K562 (cell line): ENCODE results near the gene TLR6. TPM values are rescaled to one million over a fixed set of nuclear protein-coding genes. Genes with fewer than 3 reads are reported as not detected.

ENCODE experiments used
- ATAC-seq: fragments of 200-7000 bp; cut with Tn5 transposase; 3 replicates; pipeline ENCODE4 v1.9.1; 2020; ENCODE audit warnings: moderate library complexity
- BruUV-seq: library from RNA; stranded (reverse); fragments of 400-500 nt; replicated peaks from 2 replicates; lab custom pipeline; 2021; lab: Mats Ljungman, UMichigan
- CTCF ChIA-PET: fragments of 300-600 bp; formaldehyde crosslinking; extraction: SDS; loops from one replicate; lab custom pipeline; 2021; ENCODE audit warnings: low intra/inter-chr PET ratio; lab: Yijun Ruan, JAX
- POLR2A ChIA-PET: fragments of 300-600, 350-650 bp; sonication (Branson Sonifier 250); formaldehyde crosslinking; extraction: SDS; loops from one replicate; lab custom pipeline; 2021; ENCODE audit warnings: antibody characterized with exemption, inconsistent platforms; lab: Yijun Ruan, JAX
- DNase-seq, 4 experiments: peaks; one replicate each; pipeline versions ENCODE4 v3.0.0 to v3.0.0-alpha.2; 2011 to 2018; ENCODE audit warnings: low spot score in 3 of 4, mixed read lengths in 3 of 4; ENCODE audit errors: extremely low read depth in 1 of 4
- FAIRE-seq: peaks from 2 replicates; lab custom pipeline; 2011; peaks lifted over from hg19 to GRCh38; lab: Jason Lieb, UNC
- H2AFZ ChIP-seq: 2 replicates; pipeline ENCODE4 v1.6.0; 2011; ENCODE audit warnings: low read depth, low read length, control low read depth, inconsistent platforms
- H3K27ac ChIP-seq: fragments of 200-600 bp; 3 replicates; pipeline ENCODE4 v1.8.0; 2011; ENCODE audit warnings: low read depth, mild to moderate bottlenecking, control low read depth, inconsistent platforms, low read length, moderate library complexity, mixed read lengths; ENCODE audit errors: extremely low read depth
- H3K27me3 ChIP-seq, 2 experiments: fragments of 300-600 bp in 1 of 2; 2 replicates in 1 of 2; 3 replicates in 1 of 2; pipeline versions ENCODE4 v1.6.0 to v1.8.0; 2011; ENCODE audit warnings: inconsistent platforms in 2 of 2, low read length in 2 of 2, mild to moderate bottlenecking in 1 of 2, mixed read lengths in 1 of 2, moderate library complexity in 1 of 2; ENCODE audit not compliant: control insufficient read depth in 2 of 2, insufficient read depth in 2 of 2
- H3K36me3 ChIP-seq: fragments of 300-600 bp; 3 replicates; pipeline ENCODE4 v1.8.0; 2011; ENCODE audit warnings: mild to moderate bottlenecking, low read length, inconsistent platforms; ENCODE audit not compliant: control insufficient read depth, insufficient read depth
- H3K4me1 ChIP-seq, 2 experiments: fragments of 200-600 bp in 1 of 2; replicated peaks in 1 of 2; 2 replicates in 1 of 2; 3 replicates in 1 of 2; pipeline versions ENCODE4 v1.5.1 to v1.8.0; 2011; ENCODE audit warnings: inconsistent platforms in 2 of 2, low read length in 2 of 2, mild to moderate bottlenecking in 1 of 2, mixed read lengths in 1 of 2, moderate library complexity in 1 of 2; ENCODE audit not compliant: control insufficient read depth in 2 of 2, insufficient read depth in 2 of 2
- H3K4me2 ChIP-seq: 2 replicates; pipeline ENCODE4 v1.6.1; 2011; ENCODE audit warnings: low read length, control low read depth, inconsistent platforms, mixed read lengths; ENCODE audit not compliant: insufficient read depth
- H3K4me3 ChIP-seq: fragments of 200-600 bp; sonication (generic), shearing (Covaris generic); 2 replicates; pipeline ENCODE4 v1.5.1; 2016; ENCODE audit warnings: control low read depth, inconsistent platforms
- H3K79me2 ChIP-seq: fragments of 200-600 bp; 3 replicates; pipeline ENCODE4 v1.8.0; 2011; ENCODE audit warnings: low read length, inconsistent platforms; ENCODE audit not compliant: control insufficient read depth, insufficient read depth
- H3K9ac ChIP-seq, 2 experiments: 2 replicates each; pipeline versions ENCODE4 v1.6.0 to v1.6.1; 2011; ENCODE audit warnings: low read depth in 2 of 2, low read length in 2 of 2, control low read depth in 1 of 2, inconsistent platforms in 1 of 2, mild to moderate bottlenecking in 1 of 2, mixed read lengths in 1 of 2; ENCODE audit not compliant: insufficient read depth in 1 of 2
- H3K9me1 ChIP-seq: one replicate; pipeline ENCODE4 v1.6.0; 2011; ENCODE audit warnings: inconsistent platforms, mild to moderate bottlenecking, low read length, moderate library complexity; ENCODE audit not compliant: control insufficient read depth, insufficient read depth
- H3K9me3 ChIP-seq: replicated peaks from 2 replicates; pipeline ENCODE4 v1.5.1; 2011; ENCODE audit warnings: low read depth, low read length, inconsistent platforms; ENCODE audit not compliant: control insufficient read depth, insufficient read depth
- H4K20me1 ChIP-seq: replicated peaks from 2 replicates; pipeline ENCODE4 v1.6.1; 2011; ENCODE audit warnings: low read length, inconsistent platforms, mixed read lengths; ENCODE audit not compliant: control insufficient read depth, insufficient read depth
- CREM ChIP-seq: IDR thresholded peaks from 2 replicates; pipeline ENCODE4 v1.6.1; 2014; ENCODE audit warnings: antibody characterized with exemption, low read depth
- FOXM1 ChIP-seq, 2 experiments: fragments of 450-650 bp in 1 of 2; sonication (generic) in 1 of 2; formaldehyde crosslinking in 1 of 2; IDR thresholded peaks; 2 replicates each; pipeline versions ENCODE4 v1.6.1 to v1.9.0; 2017 to 2022; ENCODE audit warnings: low read depth in 2 of 2, mild to moderate bottlenecking in 2 of 2, missing genetic modification reagents in 1 of 2, moderate library complexity in 1 of 2
- HNRNPL ChIP-seq: fragments of 200-400 bp; formaldehyde crosslinking; IDR thresholded peaks from 2 replicates; pipeline ENCODE4 v1.6.1; 2017; ENCODE audit warnings: low read depth, mild to moderate bottlenecking, low read length
- KAT2B ChIP-seq: IDR thresholded peaks from one replicate; pipeline ENCODE4 v1.6.1; 2012; ENCODE audit warnings: low read depth, mild to moderate bottlenecking, control low read depth, inconsistent platforms, low read length, moderate library complexity
- LEF1 ChIP-seq: fragments of 450-650 bp; IDR thresholded peaks from 2 replicates; pipeline ENCODE4 v1.6.1; 2016; ENCODE audit warnings: mild to moderate bottlenecking
- TAL1 ChIP-seq: fragments of 450-650 bp; IDR thresholded peaks from 2 replicates; pipeline ENCODE4 v1.6.1; 2016; ENCODE audit warnings: mild to moderate bottlenecking
- XRCC5 ChIP-seq: fragments of 200-400 bp; formaldehyde crosslinking; IDR thresholded peaks from 2 replicates; pipeline ENCODE4 v1.6.1; 2017; ENCODE audit warnings: low read depth, mild to moderate bottlenecking, low read length
- ZEB2 ChIP-seq: fragments of 450-650 bp; IDR thresholded peaks from 2 replicates; pipeline ENCODE4 v1.6.1; 2016
- in situ Hi-C: fragments of 300-500 bp; cut with MboI; formaldehyde crosslinking; loops from 4 replicates; pipeline ENCODE4 v1.15.0; 2018; ENCODE audit warnings: inconsistent platforms, mixed read lengths
- intact Hi-C: fragments of 100-400 bp; cut with micrococcal nuclease; formaldehyde crosslinking; loops from 2 replicates; pipeline ENCODE4 v1.14.2; 2022
- polyA plus RNA-seq, 8 experiments: library from polyadenylated mRNA; depleted of rRNA in 4 of 8; stranded (reverse) in 5 of 8; unstranded in 3 of 8; fragments of >200 nt; fragmentation: Nextera tagmentation in 2 of 8; fragmentation: Illumina TruSeq in 1 of 8; extraction: Ambion mirVana in 2 of 8; extraction: Trizol in 1 of 8; gene quantifications; 2 replicates each; pipeline versions ENCODE4 v1.2.1 to v1.2.3, GENCODE V29; 2011 to 2014; ENCODE audit warnings: inconsistent platforms in 1 of 8, missing spikeins in 1 of 8
- total RNA-seq, 7 experiments: library from RNA; depleted of rRNA in 6 of 7; stranded (reverse); fragments of >200 nt in 6 of 7; fragmentation: Illumina TruSeq in 2 of 7; extraction: Trizol in 2 of 7; gene quantifications; 2 replicates each; pipeline versions ENCODE4 v1.2.1 to v1.2.3, GENCODE V29; 2011 to 2021; ENCODE audit warnings: low replicate concordance in 1 of 7
- TF ChIP-seq, protein P1 (sequence below): fragments of 250-450 bp; sonication (Bioruptor Pico); IDR thresholded peaks from 2 replicates; pipeline ENCODE4 v1.4.0; 2020

The TLR6 gene
- total and polyA plus RNA-seq, 9 of the 15 experiments (the other 6 are each of a cell fraction or from before 2014, with no cell fraction given): 0.08 to 1.9 (median 0.91) TPM

DNA sequence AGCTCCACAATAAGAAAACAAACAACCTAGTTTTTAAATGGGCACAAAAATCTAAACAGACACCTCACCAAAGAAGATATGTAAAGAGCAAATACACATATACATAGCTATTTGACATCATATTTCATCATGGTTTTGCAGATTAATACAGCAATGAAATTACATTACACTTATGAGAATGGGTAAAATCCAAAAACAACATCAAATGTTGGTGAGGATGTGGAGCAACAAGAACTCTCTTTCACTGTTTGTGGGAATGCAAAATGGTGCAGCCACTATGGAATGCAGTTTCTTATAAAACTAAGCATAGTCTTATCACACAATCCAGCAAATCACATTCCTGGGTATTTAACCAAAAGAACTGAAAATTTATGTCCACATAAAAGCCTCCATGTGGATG, 25.0 kb downstream of the TLR6 start:
- Histone ChIP-seq H3K27ac (no peak overlapping the region), H3K4me3 (no peak overlapping the region), H3K9me1 (no peaks in the 10 kb centered on the region), H3K9me3 (no peaks in the 10 kb centered on the region), H3K36me3 (no peaks in the 10 kb centered on the region), H3K4me1 (no peaks in the 10 kb centered on the region), H3K4me2 (no peak overlapping the region), H2AFZ (no peak overlapping the region), H3K79me2 (no peaks in the 10 kb centered on the region), H3K9ac (no peak overlapping the region), H4K20me1 (no peaks in the 10 kb centered on the region), H3K27me3 (no peaks in the 10 kb centered on the region)
- no TSS peak for BruUV-seq
- in situ Hi-C loops (no loop called here), intact Hi-C loops (no loop called here)
- DNase-seq (no peak), ATAC-seq (no peak), FAIRE-seq (no peak)
- TF ChIP-seq XRCC5 (no peak), ZEB2 (no peak), FOXM1 (IDR thresholded peaks at IDR 0.05; ENCODE audit: low read depth) (no peak), FOXM1 (CRISPR knock-in tag; IDR thresholded peaks at IDR 0.05; ENCODE audit: low read depth) (no peak), KAT2B (no peak), TAL1 (no peak), LEF1 (no peak), CREM (no peak), HNRNPL (no peak)
- TF ChIP-seq, protein P1, sequence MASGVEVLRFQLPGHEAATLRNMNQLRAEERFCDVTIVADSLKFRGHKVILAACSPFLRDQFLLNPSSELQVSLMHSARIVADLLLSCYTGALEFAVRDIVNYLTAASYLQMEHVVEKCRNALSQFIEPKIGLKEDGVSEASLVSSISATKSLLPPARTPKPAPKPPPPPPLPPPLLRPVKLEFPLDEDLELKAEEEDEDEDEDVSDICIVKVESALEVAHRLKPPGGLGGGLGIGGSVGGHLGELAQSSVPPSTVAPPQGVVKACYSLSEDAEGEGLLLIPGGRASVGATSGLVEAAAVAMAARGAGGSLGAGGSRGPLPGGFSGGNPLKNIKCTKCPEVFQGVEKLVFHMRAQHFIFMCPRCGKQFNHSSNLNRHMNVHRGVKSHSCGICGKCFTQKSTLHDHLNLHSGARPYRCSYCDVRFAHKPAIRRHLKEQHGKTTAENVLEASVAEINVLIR (CRISPR knock-in tag): no peak
- ChIA-PET CTCF (interaction anchor here (0.6 kb wide), 1 partner anchor 910 kb away, joined by 3 read pairs; no protein-coding TSS in a partner anchor), POLR2A (interaction anchor here (0.6 kb wide), 1 partner anchor 13 kb away, joined by 3 read pairs; no protein-coding TSS in a partner anchor)
